ENCODE measurements around the gene MYG1. TPM values are rescaled to one million over a fixed set of nuclear protein-coding genes. Genes with fewer than 3 reads are reported as not detected.

MYG1 gene
- total and polyA plus RNA-seq, 5 donors, result 28.9 to 44.3 (median 37.3) TPM

DNA sequence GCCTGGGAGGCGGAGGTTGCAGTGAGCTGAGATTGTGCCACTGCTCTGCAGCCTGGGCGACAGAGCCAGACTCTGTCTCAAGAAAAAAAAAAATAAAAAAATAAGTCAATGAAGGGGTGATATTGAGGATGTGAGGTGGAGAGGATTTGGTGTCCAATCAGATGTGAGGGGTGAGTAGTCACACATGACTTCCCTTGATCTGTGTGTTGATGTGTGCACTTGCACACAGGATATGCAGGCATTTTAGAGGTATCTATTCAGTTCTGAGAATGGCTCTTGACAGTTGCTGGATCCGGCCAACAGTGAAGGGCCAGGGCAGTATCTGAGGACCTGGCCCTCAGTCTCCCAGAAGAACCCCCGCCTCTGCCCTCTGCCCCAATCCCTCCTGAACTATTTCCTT, 44.5 kb downstream of the MYG1 start:
- Histone ChIP-seq H3K9me3 (ENCODE audit: control insufficient read depth, low read length) (no peaks in the 10 kb centered on the region), H3K27me3 (ENCODE audit: control insufficient read depth, insufficient read depth) (no peaks in the 10 kb centered on the region), H3K4me3 (ENCODE audit: low read length) (no peak overlapping the region), H3K27ac (ENCODE audit: low read length) (no peak overlapping the region), H3K4me1 (ENCODE audit: control insufficient read depth, insufficient read depth, low read length) (no peaks in the 10 kb centered on the region)
- DNase-seq, result no peak
- 93% methylated on average over 4 of the region's 4 CpGs for WGBS
- no peak for ATAC-seq
- intact Hi-C loops (cut with DNase I), result no loop called here

DNA sequence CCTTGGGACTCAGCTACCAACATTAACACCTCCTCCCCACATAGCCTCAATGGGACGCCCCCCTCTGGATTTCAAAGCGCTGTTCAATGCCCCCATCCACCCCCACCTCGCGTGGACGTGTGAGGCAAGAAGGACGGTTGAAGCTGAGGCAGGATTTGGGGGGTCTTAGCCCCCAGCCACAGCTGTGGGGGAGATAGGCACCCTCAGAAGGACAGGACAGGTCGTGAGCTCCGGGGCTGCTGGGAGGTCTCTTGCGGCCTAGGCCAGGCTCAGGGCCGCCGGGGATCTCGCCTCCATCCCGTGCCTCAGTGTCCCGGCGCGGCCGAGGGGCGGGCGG, 45.0 kb downstream of the MYG1 start:
- DNase-seq (no peak), ATAC-seq (no peak)
- Histone ChIP-seq H3K27me3 (ENCODE audit: control insufficient read depth, insufficient read depth) (no peaks in the 10 kb centered on the region), H3K9me3 (ENCODE audit: control insufficient read depth, low read length) (no peaks in the 10 kb centered on the region), H3K4me1 (ENCODE audit: control insufficient read depth, insufficient read depth, low read length) (no peaks in the 10 kb centered on the region), H3K4me3 (ENCODE audit: low read length) (peak overlapping the region; percentile 73), H3K27ac (ENCODE audit: low read length) (no peak overlapping the region)
- intact Hi-C loops (cut with DNase I), result no loop called here
- WGBS, result 4% methylated on average over 19 of the region's 19 CpGs

DNA sequence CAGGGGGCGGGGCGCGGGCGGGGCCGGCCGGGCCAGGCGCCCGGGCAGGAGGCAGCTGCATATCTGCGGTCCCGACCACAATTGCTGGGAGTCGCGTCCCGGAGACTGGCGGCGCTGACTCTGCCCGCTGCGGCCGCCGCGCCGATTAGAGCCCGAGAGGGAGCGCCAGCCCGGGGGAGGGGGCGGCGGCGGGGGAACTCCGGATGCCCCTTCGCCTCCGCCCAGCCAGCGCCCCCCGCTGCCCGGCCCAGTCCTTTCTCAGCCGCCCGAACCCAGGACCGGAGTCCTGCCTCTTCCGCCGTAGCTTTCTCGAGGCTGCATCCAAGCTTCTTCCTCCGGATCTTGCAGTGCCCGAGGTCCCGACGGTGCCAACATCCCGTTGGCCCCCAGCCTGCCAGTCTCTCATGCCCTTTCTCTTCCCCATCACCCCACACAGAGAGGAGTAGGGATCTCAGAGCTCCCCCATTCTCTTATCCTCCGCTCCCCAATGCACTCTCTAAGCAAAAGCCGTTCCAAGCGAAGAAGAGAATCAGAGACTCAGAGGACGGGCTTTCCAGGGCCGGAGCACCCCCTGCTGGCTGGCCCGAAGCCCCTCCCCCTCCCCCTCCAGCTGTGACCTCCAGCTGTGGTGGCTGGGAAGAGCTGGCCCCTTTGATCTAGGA, 45.5 kb downstream of the MYG1 start:
- Histone ChIP-seq H3K9me3 (ENCODE audit: control insufficient read depth, low read length) (no peaks in the 10 kb centered on the region), H3K27ac (ENCODE audit: low read length) (peak overlapping the region; percentile 51), H3K4me3 (ENCODE audit: low read length) (peak overlapping the region; percentile 73), H3K27me3 (ENCODE audit: control insufficient read depth, insufficient read depth) (no peaks in the 10 kb centered on the region), H3K4me1 (ENCODE audit: control insufficient read depth, insufficient read depth, low read length) (no peaks in the 10 kb centered on the region)
- DNase-seq (peak; percentile 81 to 93 (median 91)), ATAC-seq (peak; percentile 92 to 93)
- under 1% methylated on average over 50 of the region's 50 CpGs for WGBS
- intact Hi-C loops (cut with DNase I), result loop anchor here in 1 of 4 donors (5.0 kb wide), 1 partner anchor 167 kb away; no protein-coding TSS in a partner anchor

DNA sequence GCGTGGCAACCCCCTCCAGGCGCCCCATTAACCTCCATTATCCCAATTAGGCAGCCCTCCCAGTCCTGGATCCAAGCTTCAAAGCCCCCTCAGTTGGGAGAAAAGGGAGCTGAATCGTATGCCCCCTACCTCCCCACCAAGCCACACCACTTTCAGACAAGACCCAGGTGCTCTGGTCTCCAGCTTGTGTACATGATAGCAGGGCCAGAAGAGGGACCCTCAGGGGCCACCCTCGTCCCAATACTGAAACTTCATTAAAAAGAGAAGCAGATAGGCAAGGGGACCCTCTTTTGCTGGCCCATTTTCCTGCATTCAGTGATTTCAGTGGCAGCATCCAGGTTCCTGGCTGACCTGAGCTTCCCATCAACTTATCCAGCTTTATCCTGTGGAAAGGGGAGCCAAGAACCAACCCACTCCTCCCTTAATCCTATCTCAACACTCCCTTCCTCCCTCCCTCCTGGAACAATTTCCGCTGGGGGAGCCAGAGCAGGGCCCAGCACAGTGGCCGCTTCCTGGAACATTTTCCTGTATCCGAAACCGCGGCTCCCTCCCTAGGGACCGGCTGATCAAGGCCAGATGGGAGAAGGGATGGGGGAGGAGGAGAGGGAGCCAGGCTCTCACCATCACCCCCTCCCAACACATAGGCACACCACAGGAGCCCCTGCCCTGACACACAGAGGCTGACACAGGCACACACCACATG, 46.1 kb downstream of the MYG1 start:
- peak; percentile 62 to 78 for ATAC-seq
- DNase-seq, result peak; percentile 65 to 82 (median 80)
- no peak overlapping the region for H3K4me3 ChIP-seq (ENCODE audit: low read length)
- peak overlapping the region; percentile 37 for H3K27ac ChIP-seq (ENCODE audit: low read length)
- intact Hi-C loops (cut with DNase I), result loop anchor here in 1 of 4 donors (5.0 kb wide), 1 partner anchor 167 kb away; no protein-coding TSS in a partner anchor
- H3K9me3 ChIP-seq (ENCODE audit: control insufficient read depth, low read length), result no peaks in the 10 kb centered on the region
- no peaks in the 10 kb centered on the region for H3K27me3 ChIP-seq (ENCODE audit: control insufficient read depth, insufficient read depth)
- no peaks in the 10 kb centered on the region for H3K4me1 ChIP-seq (ENCODE audit: control insufficient read depth, insufficient read depth, low read length)
- WGBS, result 25% methylated on average over 10 of the region's 10 CpGs

DNA sequence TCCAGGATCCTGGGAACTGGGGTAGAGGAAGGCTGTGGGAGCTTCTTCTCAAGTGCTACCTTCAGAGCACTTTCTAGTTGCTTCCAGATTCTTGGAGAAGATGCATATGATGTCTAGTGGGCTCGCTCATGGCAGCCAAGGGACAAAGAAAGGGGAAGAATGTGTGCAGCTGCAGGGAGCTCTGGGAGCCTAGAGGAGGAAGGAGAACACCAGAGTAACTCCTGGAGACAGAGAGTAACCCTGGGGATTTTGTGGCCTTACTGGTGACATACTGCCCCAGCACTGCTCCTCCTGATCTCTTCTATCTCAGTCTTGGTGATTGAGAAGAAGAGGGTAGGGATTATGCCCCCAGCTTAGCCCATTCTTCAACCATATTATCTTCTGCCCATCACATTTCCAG, 47.0 kb downstream of the MYG1 start:
- Histone ChIP-seq H3K27me3 (ENCODE audit: control insufficient read depth, insufficient read depth) (no peaks in the 10 kb centered on the region), H3K9me3 (ENCODE audit: control insufficient read depth, low read length) (no peaks in the 10 kb centered on the region), H3K27ac (ENCODE audit: low read length) (no peak overlapping the region), H3K4me1 (ENCODE audit: control insufficient read depth, insufficient read depth, low read length) (no peaks in the 10 kb centered on the region), H3K4me3 (ENCODE audit: low read length) (no peak overlapping the region)
- DNase-seq (no peak), ATAC-seq (no peak)
- WGBS, result 78% methylated on average over 1 of the region's 1 CpG
- intact Hi-C loops (cut with DNase I), result loop anchor here in 1 of 4 donors (5.0 kb wide), 1 partner anchor 166 kb away; no protein-coding TSS in a partner anchor

DNA sequence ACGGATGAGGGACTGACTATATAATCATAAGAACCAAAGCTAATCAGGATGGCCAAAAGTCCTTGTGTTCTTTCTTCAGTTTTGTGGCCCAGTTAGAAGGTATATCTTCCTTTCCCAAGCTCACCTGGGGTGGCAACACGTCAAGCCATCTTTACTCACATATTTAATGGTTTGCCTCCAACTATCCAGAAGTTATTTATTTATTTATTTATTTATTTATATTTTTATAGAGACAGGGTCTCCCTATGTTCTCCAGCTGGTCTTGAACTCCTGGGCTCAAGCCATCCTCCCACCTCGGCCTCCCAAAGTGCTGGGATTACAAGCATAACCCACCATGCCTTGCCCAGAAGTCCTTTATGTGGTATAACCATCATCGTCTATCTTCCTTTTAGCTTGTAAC, 48.4 kb downstream of the MYG1 start:
- Histone ChIP-seq H3K27me3 (ENCODE audit: control insufficient read depth, insufficient read depth) (no peaks in the 10 kb centered on the region), H3K4me1 (ENCODE audit: control insufficient read depth, insufficient read depth, low read length) (no peaks in the 10 kb centered on the region), H3K4me3 (ENCODE audit: low read length) (no peak overlapping the region), H3K9me3 (ENCODE audit: control insufficient read depth, low read length) (no peaks in the 10 kb centered on the region), H3K27ac (ENCODE audit: low read length) (no peak overlapping the region)
- no peak for ATAC-seq
- no peak for DNase-seq
- intact Hi-C loops (cut with DNase I), result loop anchor here in 1 of 4 donors (5.0 kb wide), 1 partner anchor 164 kb away; no protein-coding TSS in a partner anchor
- 91% methylated on average over 4 of the region's 4 CpGs for WGBS

DNA sequence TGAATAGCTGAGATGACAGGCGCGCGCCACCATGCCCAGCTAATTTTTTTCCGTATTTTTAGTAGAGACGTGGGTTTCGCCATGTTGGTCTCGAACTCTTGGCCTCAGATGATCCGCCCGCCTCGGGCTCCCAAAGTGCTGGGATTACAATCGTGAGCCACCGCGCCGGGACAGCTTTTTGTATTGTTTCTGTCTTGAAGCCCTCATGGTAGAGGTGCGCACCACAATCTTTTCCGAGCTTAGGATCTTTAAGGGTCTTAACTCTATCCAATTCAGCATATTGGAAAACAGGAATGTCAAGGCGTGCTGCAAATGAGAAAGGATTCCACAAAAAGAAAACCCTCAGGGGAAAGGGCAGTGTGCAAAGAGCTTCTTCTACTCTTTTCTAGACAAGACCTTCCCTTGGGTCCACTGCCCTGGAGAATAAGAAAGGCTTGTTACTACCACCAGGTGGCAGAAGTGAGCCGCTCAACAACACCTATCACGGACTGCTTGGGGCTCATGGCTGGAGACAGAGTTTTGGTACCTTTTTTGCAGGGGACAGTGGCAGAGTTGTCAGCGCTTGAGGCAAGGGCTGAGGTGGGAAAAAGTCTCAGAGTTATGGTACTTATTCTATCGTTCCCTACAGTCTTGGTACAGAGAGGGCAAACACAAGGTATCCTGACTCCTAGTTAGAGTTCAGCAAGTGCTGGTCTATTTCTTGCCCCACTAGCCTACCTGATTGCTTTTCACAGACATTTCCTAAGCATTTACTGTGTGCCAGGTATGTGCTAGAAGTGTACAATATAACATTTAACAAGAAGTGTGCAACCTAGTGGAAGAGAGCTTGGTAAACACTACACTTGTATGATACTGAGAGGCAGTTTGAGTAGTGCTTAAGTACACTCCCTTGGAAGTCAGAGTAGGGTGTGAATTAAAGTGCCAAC, 53.1 kb downstream of the MYG1 start:
- intact Hi-C loops (cut with DNase I), result loop anchor here (1.0 to 5.0 kb wide), 4 partner anchors 68 to 160 kb away; partner anchors contain the start of gene NPFF (in 1 of the 4)
- Histone ChIP-seq H3K9me3 (ENCODE audit: control insufficient read depth, low read length) (no peaks in the 10 kb centered on the region), H3K27ac (ENCODE audit: low read length) (no peak overlapping the region), H3K4me3 (ENCODE audit: low read length) (no peak overlapping the region), H3K27me3 (ENCODE audit: control insufficient read depth, insufficient read depth) (no peaks in the 10 kb centered on the region), H3K4me1 (ENCODE audit: control insufficient read depth, insufficient read depth, low read length) (no peaks in the 10 kb centered on the region)
- DNase-seq (peak; percentile 75 to 85 (median 83)), ATAC-seq (peak; percentile 94 to 95)
- WGBS, result 61% methylated on average over 21 of the region's 21 CpGs

DNA sequence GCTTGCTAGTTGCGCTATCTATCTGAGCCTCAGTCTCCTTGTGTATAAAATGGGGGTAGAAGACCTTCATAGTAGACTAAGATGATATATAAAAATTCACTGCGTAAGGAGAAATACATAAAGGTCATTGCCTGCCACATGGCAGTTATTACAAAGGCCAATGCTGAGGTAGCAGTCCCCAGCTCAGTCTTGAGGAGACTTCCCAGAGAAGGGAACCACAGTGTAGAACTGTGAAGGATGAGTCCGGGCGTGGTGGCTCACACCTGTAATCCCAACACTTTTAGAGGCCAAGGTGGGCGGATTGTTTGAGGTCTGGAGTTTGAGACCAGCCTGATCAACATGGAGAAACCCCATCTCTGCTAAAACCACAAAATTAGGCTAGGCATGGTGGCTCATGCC, 53.8 kb downstream of the MYG1 start:
- no peaks in the 10 kb centered on the region for H3K27me3 ChIP-seq (ENCODE audit: control insufficient read depth, insufficient read depth)
- no peak for DNase-seq
- no peak overlapping the region for H3K27ac ChIP-seq (ENCODE audit: low read length)
- peak in 1 of 2 donors; percentile 30 for ATAC-seq
- H3K4me1 ChIP-seq (ENCODE audit: control insufficient read depth, insufficient read depth, low read length), result no peaks in the 10 kb centered on the region
- no peaks in the 10 kb centered on the region for H3K9me3 ChIP-seq (ENCODE audit: control insufficient read depth, low read length)
- 85% methylated on average over 5 of the region's 5 CpGs for WGBS
- intact Hi-C loops (cut with DNase I), result loop anchor here in 3 of 4 donors (2.0 to 5.0 kb wide), 3 partner anchors 68 to 159 kb away; partner anchors contain the start of gene NPFF (in 1 of the 3)
- no peak overlapping the region for H3K4me3 ChIP-seq (ENCODE audit: low read length)

DNA sequence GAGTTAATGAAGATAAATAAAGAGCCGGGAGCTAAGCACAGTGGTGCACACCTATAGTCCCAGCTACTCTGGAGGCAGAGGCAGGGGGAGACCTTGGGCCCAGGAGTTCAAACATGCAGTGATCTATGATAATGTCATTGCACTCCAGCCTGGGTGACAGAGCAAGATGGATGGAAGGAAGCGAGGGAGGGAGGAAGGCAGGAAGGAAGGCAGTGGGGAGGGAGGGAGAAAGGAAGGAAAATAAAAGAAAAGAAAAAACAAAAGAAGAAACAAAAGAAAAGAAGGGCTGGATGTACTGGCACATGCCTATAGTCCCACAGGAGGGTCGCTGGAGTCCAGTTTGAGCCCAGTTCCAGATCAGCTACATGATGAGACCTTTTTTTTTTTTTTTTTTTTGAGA, 55.6 kb downstream of the MYG1 start:
- Histone ChIP-seq H3K27me3 (ENCODE audit: control insufficient read depth, insufficient read depth) (no peaks in the 10 kb centered on the region), H3K4me1 (ENCODE audit: control insufficient read depth, insufficient read depth, low read length) (no peaks in the 10 kb centered on the region), H3K9me3 (ENCODE audit: control insufficient read depth, low read length) (no peaks in the 10 kb centered on the region), H3K27ac (ENCODE audit: low read length) (no peak overlapping the region), H3K4me3 (ENCODE audit: low read length) (no peak overlapping the region)
- 58% methylated on average over 3 of the region's 3 CpGs for WGBS
- ATAC-seq (no peak), DNase-seq (no peak)
- intact Hi-C loops (cut with DNase I), result loop anchor here in 1 of 4 donors (2.0 kb wide), 1 partner anchor 70 kb away; no protein-coding TSS in a partner anchor

Measured in right cardiac atrium (tissue), 5 donors.